Breast epithelium (tissue), 4 donors: ENCODE data around the gene FAM131A. TPM values are rescaled to one million over a fixed set of nuclear protein-coding genes. Genes with fewer than 3 reads are reported as not detected.

ENCODE experiments used
- DNase-seq, 2 donors: peaks; one replicate each; pipeline ENCODE4 v3.0.0-alpha.2; 2019; ENCODE audit warnings: low spot score in 2 of 2
- H3K27ac ChIP-seq, 2 donors: fragments of 200-600 bp; sonication (generic) in 1 of 2; one replicate each; pipeline ENCODE4 v1.5.1; 2016 to 2019; ENCODE audit warnings: mild to moderate bottlenecking in 1 of 2
- H3K27me3 ChIP-seq, 2 donors: fragments of 200-600 bp; sonication (generic) in 1 of 2; one replicate each; pipeline versions ENCODE4 v1.5.1 to v1.6.0; 2017 to 2019; ENCODE audit warnings: control low read depth in 1 of 2, mild to moderate bottlenecking in 1 of 2
- H3K36me3 ChIP-seq: fragments of 200-600 bp; one replicate; pipeline ENCODE4 v1.5.1; 2019
- H3K4me1 ChIP-seq, 2 donors: fragments of 200-600 bp; sonication (generic); one replicate each; pipeline ENCODE4 v1.5.1; 2016 to 2019; ENCODE audit warnings: control low read depth in 1 of 2
- H3K4me3 ChIP-seq, 3 donors: fragments of 200-600 bp; sonication (generic); 1 replicate in 2 of 3; 2 replicates in 1 of 3; pipeline ENCODE4 v1.5.1; 2016 to 2019; ENCODE audit warnings: mild to moderate bottlenecking in 3 of 3, moderate library complexity in 2 of 3
- H3K9me3 ChIP-seq, 2 donors: fragments of 200-600 bp; sonication (generic) in 1 of 2; one replicate each; pipeline ENCODE4 v1.5.1; 2016 to 2019; ENCODE audit warnings: control low read depth in 1 of 2
- CTCF ChIP-seq, 3 donors: fragments of 450-650 bp; IDR thresholded peaks; one replicate each; pipeline ENCODE4 v1.5.1; 2016 to 2017; ENCODE audit warnings: antibody characterized with exemption in 3 of 3, mild to moderate bottlenecking in 3 of 3, moderate library complexity in 3 of 3
- POLR2A ChIP-seq: fragments of 450-650 bp; IDR thresholded peaks from one replicate; pipeline ENCODE4 v1.6.1; 2016; ENCODE audit warnings: antibody characterized with exemption, mild to moderate bottlenecking, moderate library complexity
- POLR2AphosphoS5 ChIP-seq, 3 donors: sonication (generic); formaldehyde crosslinking; IDR thresholded peaks; one replicate each; pipeline ENCODE4 v1.6.1; 2017; ENCODE audit warnings: antibody characterized with exemption in 3 of 3
- intact Hi-C: fragments of 100-400 bp; cut with DNase I; formaldehyde crosslinking; loops from one replicate; pipeline ENCODE4 v1.15.1; 2023; ENCODE audit warnings: low total_unique reads
- total RNA-seq, 3 donors: library from RNA; depleted of rRNA; stranded (reverse); fragments of >200 nt; gene quantifications; one replicate each; pipeline ENCODE4 v1.1.0, GENCODE V29; 2016

The FAM131A gene
- total RNA-seq, 3 donors from 2014 or later: 18.7 to 32.4 (median 26.5) TPM

- no peak for DNase-seq
- H3K36me3 ChIP-seq: no peaks in the 10 kb centered on the region
- no peaks in the 10 kb centered on the region for H3K27me3 ChIP-seq
- H3K27ac ChIP-seq: peak overlapping the region; percentile 25 to 89
- no peak for TF ChIP-seq POLR2A
- intact Hi-C loops: no loop called here
- H3K4me1 ChIP-seq: no peaks in the 10 kb centered on the region
- peak overlapping the region; percentile 47 to 81 (median 57) for H3K4me3 ChIP-seq
- H3K9me3 ChIP-seq: no peaks in the 10 kb centered on the region
Measured at GRCh38 chr3:184380185-184380626, 42.8 kb downstream of the FAM131A start.

GRCh38 chr3:184380627-184381260, 43.3 kb downstream of the FAM131A start:
- Histone ChIP-seq H3K4me1 (no peaks in the 10 kb centered on the region), H3K27ac (peak overlapping the region; percentile 25 to 89), H3K27me3 (no peaks in the 10 kb centered on the region), H3K9me3 (no peaks in the 10 kb centered on the region), H3K4me3 (peak overlapping the region; percentile 47 to 81 (median 57)), H3K36me3 (no peaks in the 10 kb centered on the region)
- intact Hi-C loops: no loop called here
- no peak for DNase-seq
- no peak for TF ChIP-seq POLR2A

GRCh38 chr3:184381261-184382224, 44.1 kb downstream of the FAM131A start:
- TF ChIP-seq POLR2AphosphoS5 (IDR thresholded peaks at IDR 0.05): no peak
- no peak for TF ChIP-seq CTCF (IDR thresholded peaks at IDR 0.05)
- no peak for TF ChIP-seq POLR2A
- peak overlapping the region; percentile 13 to 89 for H3K27ac ChIP-seq
- intact Hi-C loops: no loop called here

GRCh38 chr3:184382326-184383032, 45.1 kb downstream of the FAM131A start:
- no peaks in the 10 kb centered on the region for H3K4me1 ChIP-seq
- no peaks in the 10 kb centered on the region for H3K36me3 ChIP-seq
- H3K27me3 ChIP-seq: no peaks in the 10 kb centered on the region
- no peak overlapping the region for H3K4me3 ChIP-seq
- intact Hi-C loops: no loop called here
- TF ChIP-seq POLR2AphosphoS5 (IDR thresholded peaks at IDR 0.05): no peak
- TF ChIP-seq POLR2A: no peak
- no peak for TF ChIP-seq CTCF (IDR thresholded peaks at IDR 0.05)
- H3K27ac ChIP-seq: no peak overlapping the region
- DNase-seq: no peak
- H3K9me3 ChIP-seq: no peaks in the 10 kb centered on the region

More at GRCh38 chr3:184381261-184382224, 44.1 kb downstream of the FAM131A start:
- DNase-seq: no peak
- Histone ChIP-seq H3K27me3 (no peaks in the 10 kb centered on the region), H3K4me1 (no peaks in the 10 kb centered on the region), H3K9me3 (no peaks in the 10 kb centered on the region), H3K4me3 (peak overlapping the region; percentile 47 to 81 (median 57)), H3K36me3 (no peaks in the 10 kb centered on the region)

GRCh38 chr3:184383033-184383740, 45.8 kb downstream of the FAM131A start:
- Histone ChIP-seq H3K36me3 (no peaks in the 10 kb centered on the region), H3K4me1 (no peaks in the 10 kb centered on the region), H3K4me3 (no peak overlapping the region), H3K9me3 (no peaks in the 10 kb centered on the region), H3K27ac (no peak overlapping the region), H3K27me3 (no peaks in the 10 kb centered on the region)
- intact Hi-C loops: no loop called here
- TF ChIP-seq CTCF (IDR thresholded peaks at IDR 0.05) (no peak), POLR2AphosphoS5 (IDR thresholded peaks at IDR 0.05) (no peak), POLR2A (no peak)
- no peak for DNase-seq
